ENCODE results near the gene AUP1. TPM values are rescaled to one million over a fixed set of nuclear protein-coding genes. Genes with fewer than 3 reads are reported as not detected.
A peak's percentile ranks its signal among the peaks of the same experiment; 100 is the strongest.

The AUP1 gene, protein sequence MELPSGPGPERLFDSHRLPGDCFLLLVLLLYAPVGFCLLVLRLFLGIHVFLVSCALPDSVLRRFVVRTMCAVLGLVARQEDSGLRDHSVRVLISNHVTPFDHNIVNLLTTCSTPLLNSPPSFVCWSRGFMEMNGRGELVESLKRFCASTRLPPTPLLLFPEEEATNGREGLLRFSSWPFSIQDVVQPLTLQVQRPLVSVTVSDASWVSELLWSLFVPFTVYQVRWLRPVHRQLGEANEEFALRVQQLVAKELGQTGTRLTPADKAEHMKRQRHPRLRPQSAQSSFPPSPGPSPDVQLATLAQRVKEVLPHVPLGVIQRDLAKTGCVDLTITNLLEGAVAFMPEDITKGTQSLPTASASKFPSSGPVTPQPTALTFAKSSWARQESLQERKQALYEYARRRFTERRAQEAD
- 10 to 100 TPM; 62.7 to 92.1 (median 86.2) TPM for total RNA-seq

GRCh38 chr2:74529357-74530238 is at the start of gene AUP1, which contains the start of gene HTRA2:
Gene AUP1 (minus strand): TSS chr2:74529706. CDS start chr2:74529629, 77 bp downstream.
Gene HTRA2 (plus strand): TSS chr2:74529933. CDS start chr2:74530007, 74 bp downstream.
- no CpG with 5 or more reads among the region's 87 CpGs for WGBS, 2 donors (ENCODE audit: low coverage in 1 of 2)
- peaks cover 0 to 64% of the 10 kb centered on the region in 2 donors for H3K36me3 ChIP-seq
- no peaks in the 10 kb centered on the region for H3K27me3 ChIP-seq
- no peaks in the 10 kb centered on the region for H3K9me3 ChIP-seq
- TF ChIP-seq EP300 (IDR thresholded peaks at IDR 0.05), result no peak
- TF ChIP-seq, protein P1, sequence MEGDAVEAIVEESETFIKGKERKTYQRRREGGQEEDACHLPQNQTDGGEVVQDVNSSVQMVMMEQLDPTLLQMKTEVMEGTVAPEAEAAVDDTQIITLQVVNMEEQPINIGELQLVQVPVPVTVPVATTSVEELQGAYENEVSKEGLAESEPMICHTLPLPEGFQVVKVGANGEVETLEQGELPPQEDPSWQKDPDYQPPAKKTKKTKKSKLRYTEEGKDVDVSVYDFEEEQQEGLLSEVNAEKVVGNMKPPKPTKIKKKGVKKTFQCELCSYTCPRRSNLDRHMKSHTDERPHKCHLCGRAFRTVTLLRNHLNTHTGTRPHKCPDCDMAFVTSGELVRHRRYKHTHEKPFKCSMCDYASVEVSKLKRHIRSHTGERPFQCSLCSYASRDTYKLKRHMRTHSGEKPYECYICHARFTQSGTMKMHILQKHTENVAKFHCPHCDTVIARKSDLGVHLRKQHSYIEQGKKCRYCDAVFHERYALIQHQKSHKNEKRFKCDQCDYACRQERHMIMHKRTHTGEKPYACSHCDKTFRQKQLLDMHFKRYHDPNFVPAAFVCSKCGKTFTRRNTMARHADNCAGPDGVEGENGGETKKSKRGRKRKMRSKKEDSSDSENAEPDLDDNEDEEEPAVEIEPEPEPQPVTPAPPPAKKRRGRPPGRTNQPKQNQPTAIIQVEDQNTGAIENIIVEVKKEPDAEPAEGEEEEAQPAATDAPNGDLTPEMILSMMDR (IDR thresholded peaks at IDR 0.05), result peak in 2 of 4 experiments; percentile 7 to 10
- TF ChIP-seq POLR2A (IDR thresholded peaks at IDR 0.05), result peak; percentile 82 to 84
- TF ChIP-seq POLR2AphosphoS5 (IDR thresholded peaks at IDR 0.05), result peak; percentile 91
- ATAC-seq, result peak; percentile 97
- peak within 1 kb of the TSS; percentile 80 to 94 for H3K4me3 ChIP-seq
- H3K27ac ChIP-seq, result peak within 1 kb of the TSS; percentile 62 to 92 (median 90)
- H3K4me1 ChIP-seq, result peaks cover 2 to 44% (median 15%) of the 10 kb centered on the region in 3 donors

- Histone ChIP-seq H3K9me3 (no peaks in the 10 kb centered on the region), H3K27me3 (peaks cover 18% of the 10 kb centered on the region), H3K4me3 (no peak overlapping the region), H3K4me1 (no peaks in the 10 kb centered on the region), H3K27ac (no peak overlapping the region), H3K36me3 (no peaks in the 10 kb centered on the region)
- WGBS, 2 donors (ENCODE audit: low coverage in 1 of 2), result 63 to 94% methylated on average over 2 of the region's 3 CpGs
- no peak for TF ChIP-seq POLR2A (IDR thresholded peaks at IDR 0.05)
- TF ChIP-seq POLR2AphosphoS5 (IDR thresholded peaks at IDR 0.05), result no peak
- TF ChIP-seq, protein P1 (IDR thresholded peaks at IDR 0.05), result no peak
- no peak for ATAC-seq
These were observed 48.9 kb upstream of the AUP1 start for GRCh38 chr2:74578408-74578807.

- peak; percentile 58 for ATAC-seq
- TF ChIP-seq, protein P1 (IDR thresholded peaks at IDR 0.05), result no peak
- no peak for TF ChIP-seq EP300 (IDR thresholded peaks at IDR 0.05)
- no peak for TF ChIP-seq POLR2AphosphoS5 (IDR thresholded peaks at IDR 0.05)
- TF ChIP-seq POLR2A (IDR thresholded peaks at IDR 0.05), result no peak
- no peak overlapping the region for H3K4me3 ChIP-seq
- H3K4me1 ChIP-seq, result no peaks in the 10 kb centered on the region
- WGBS, 2 donors (ENCODE audit: low coverage in 1 of 2), result 20 to 29% methylated on average over 2 of the region's 2 CpGs
- no peaks in the 10 kb centered on the region for H3K9me3 ChIP-seq
- H3K27ac ChIP-seq, result no peak overlapping the region
- peaks cover 22% of the 10 kb centered on the region for H3K27me3 ChIP-seq
- H3K36me3 ChIP-seq, result no peaks in the 10 kb centered on the region
These were observed 47.9 kb upstream of the AUP1 start for GRCh38 chr2:74577448-74577847.

DNA sequence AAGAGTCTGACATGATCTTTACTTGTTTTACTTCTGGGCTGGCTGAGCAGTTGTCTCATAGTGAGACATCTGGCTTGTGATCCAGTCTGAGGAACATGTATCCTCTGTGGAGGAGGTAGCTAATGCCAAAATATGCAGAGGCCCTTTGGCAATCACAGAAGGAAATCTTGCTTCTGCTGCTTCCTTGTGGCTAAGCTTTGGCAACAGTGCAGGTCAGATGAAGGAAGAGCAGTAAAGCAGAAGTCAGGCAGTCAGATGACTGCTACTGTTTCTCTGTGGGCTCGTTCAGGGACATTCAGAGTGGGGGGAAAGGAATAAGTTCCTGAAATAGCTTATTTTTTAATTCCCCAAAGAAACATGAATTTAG is 47.3 kb upstream of the AUP1 start:
- no peaks in the 10 kb centered on the region for H3K9me3 ChIP-seq
- WGBS, 2 donors (ENCODE audit: low coverage in 1 of 2), result 20 to 33% methylated on average over 1 of the region's 1 CpG
- peaks cover 22% of the 10 kb centered on the region for H3K27me3 ChIP-seq
- TF ChIP-seq, protein P1 (IDR thresholded peaks at IDR 0.05), result no peak
- no peak for TF ChIP-seq POLR2AphosphoS5 (IDR thresholded peaks at IDR 0.05)
- ATAC-seq, result peak; percentile 71
- peak overlapping the region in 1 of 4 donors; percentile 28 for H3K27ac ChIP-seq
- no peak overlapping the region for H3K4me3 ChIP-seq
- H3K4me1 ChIP-seq, result no peaks in the 10 kb centered on the region
- no peaks in the 10 kb centered on the region for H3K36me3 ChIP-seq

All from gastroesophageal sphincter (tissue), 4 donors.